ENCODE results near the gene FAM53B.

Gene FAM53B

DNA sequence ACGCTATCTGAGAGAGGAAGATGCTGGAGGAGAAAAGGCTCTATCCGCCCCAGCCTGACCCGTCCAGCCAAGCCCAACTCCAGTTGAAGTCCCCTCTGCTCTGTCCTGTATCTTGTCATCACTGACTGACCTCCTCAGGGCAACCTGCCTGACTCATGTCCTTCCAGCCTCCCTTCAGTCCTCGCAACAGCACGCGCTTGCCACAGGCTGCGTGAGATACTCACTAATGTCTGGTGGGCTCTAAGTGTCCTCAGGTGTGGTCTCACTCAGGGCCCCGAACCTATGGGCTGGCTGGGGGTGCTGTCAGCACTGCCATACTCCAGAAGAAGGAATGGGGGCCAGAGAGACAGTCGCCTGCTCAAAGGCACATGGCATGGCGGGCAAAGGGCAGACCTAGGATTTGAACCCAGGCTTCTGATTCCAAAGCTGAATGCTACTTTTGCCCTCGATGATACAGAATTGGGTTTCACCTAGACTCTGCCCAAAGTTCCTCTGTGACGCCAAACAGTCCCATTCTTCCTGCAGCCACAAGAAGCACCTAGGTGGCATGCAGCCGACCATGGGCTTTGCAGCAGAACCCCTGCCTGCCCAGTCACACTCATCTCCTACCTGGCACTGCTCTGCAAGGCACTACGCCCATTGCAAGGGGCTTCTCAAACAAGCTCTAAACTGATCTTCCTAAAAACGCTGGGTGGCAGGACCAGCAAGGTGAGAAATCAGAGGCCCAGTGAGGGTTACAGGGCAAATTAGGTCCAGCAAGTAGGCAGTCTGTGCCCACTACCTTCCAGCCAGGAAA, 8.5 kb downstream of the FAM53B start:
- DNase-seq: no peak
- H3K36me3 ChIP-seq (replicated peaks; ENCODE audit: insufficient read depth, low read length): no peaks in the 10 kb centered on the region
- H3F3A ChIP-seq (ENCODE audit: insufficient read depth, low read length): peaks cover 33% of the 10 kb centered on the region
- H3K4me3 ChIP-seq (ENCODE audit: low read length): no peak overlapping the region
- no peak overlapping the region for H2AFZ ChIP-seq (ENCODE audit: low read length)
- H3K4me1 ChIP-seq (ENCODE audit: low read length): peaks cover 41% of the 10 kb centered on the region
- H3K9me3 ChIP-seq (replicated peaks; ENCODE audit: insufficient read depth, low read length): no peaks in the 10 kb centered on the region
- H3K79me2 ChIP-seq (ENCODE audit: low read length): peaks cover 85% of the 10 kb centered on the region
- H3K27ac ChIP-seq (ENCODE audit: low read length): peak overlapping the region; percentile 94; the same call in 1 of the 2 replicates
- no peak overlapping the region for H3K9ac ChIP-seq (ENCODE audit: low read length)
- H3K9me2 ChIP-seq (replicated peaks; ENCODE audit: insufficient read depth, low read length): no peaks in the 10 kb centered on the region
- H3K27me3 ChIP-seq (replicated peaks; ENCODE audit: insufficient read depth, low read length): no peaks in the 10 kb centered on the region
- H4K20me1 ChIP-seq (ENCODE audit: insufficient read depth, low read length): no peaks in the 10 kb centered on the region
- H3K4me2 ChIP-seq (ENCODE audit: low read depth, low read length): peak overlapping the region; percentile 74; the same call in 1 of the 2 replicates
- TF ChIP-seq EZH2phosphoT487 (IDR thresholded peaks at IDR 0.05; ENCODE audit: low read length): no peak
- TF ChIP-seq EZH2 (optimal IDR thresholded peaks at IDR 0.05; ENCODE audit: low read depth, low read length): no peak
- TF ChIP-seq, protein P1, sequence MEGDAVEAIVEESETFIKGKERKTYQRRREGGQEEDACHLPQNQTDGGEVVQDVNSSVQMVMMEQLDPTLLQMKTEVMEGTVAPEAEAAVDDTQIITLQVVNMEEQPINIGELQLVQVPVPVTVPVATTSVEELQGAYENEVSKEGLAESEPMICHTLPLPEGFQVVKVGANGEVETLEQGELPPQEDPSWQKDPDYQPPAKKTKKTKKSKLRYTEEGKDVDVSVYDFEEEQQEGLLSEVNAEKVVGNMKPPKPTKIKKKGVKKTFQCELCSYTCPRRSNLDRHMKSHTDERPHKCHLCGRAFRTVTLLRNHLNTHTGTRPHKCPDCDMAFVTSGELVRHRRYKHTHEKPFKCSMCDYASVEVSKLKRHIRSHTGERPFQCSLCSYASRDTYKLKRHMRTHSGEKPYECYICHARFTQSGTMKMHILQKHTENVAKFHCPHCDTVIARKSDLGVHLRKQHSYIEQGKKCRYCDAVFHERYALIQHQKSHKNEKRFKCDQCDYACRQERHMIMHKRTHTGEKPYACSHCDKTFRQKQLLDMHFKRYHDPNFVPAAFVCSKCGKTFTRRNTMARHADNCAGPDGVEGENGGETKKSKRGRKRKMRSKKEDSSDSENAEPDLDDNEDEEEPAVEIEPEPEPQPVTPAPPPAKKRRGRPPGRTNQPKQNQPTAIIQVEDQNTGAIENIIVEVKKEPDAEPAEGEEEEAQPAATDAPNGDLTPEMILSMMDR (IDR thresholded peaks at IDR 0.05; ENCODE audit: low read length): no peak

DNA sequence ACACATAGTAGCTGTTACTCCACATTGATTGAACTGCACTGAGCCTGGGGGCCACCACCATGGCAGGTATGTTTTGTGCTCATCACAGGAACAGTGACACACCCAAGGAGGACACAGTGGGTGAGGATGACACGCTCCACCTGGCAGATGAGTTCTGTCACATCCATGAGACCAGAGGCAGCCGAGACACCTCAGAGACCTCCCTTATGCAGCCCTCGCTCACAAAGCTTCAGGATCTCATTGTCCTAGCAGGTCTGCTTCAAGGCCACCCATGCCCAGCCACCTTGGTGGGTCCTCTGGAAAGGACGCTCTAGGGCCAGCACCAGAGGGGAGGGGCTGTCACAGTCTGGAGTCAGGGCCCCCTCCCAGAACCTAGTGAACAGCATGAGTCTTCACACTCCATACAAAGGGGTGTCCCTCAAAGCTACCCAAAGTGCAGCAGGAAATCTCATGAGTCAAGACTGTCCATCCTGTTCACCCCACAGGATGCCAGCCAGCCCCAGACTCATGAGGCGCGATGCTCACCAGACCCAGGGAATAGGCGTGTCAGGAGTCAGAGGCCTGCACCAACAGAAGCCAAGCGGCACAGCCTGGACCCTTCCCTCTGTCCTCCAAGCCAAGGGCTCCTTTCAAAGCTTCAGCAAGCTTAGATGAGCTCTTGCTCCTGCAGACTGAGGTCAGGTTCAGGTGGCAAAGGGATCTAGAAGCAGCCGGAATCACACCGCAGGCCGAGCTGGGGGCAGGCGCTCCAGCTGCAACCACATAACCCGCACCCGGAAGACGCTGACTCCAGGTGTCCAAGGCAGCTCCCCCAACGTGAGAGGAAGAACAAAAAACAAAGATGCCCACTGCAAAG, 9.6 kb downstream of the FAM53B start:
- H3K9me3 ChIP-seq (replicated peaks; ENCODE audit: insufficient read depth, low read length): no peaks in the 10 kb centered on the region
- DNase-seq: peak; percentile 69
- H3K36me3 ChIP-seq (replicated peaks; ENCODE audit: insufficient read depth, low read length): no peaks in the 10 kb centered on the region
- TF ChIP-seq, protein P1 (IDR thresholded peaks at IDR 0.05; ENCODE audit: low read length): no peak
- TF ChIP-seq EZH2phosphoT487 (IDR thresholded peaks at IDR 0.05; ENCODE audit: low read length): no peak
- TF ChIP-seq EZH2 (optimal IDR thresholded peaks at IDR 0.05; ENCODE audit: low read depth, low read length): no peak
- H3K9me2 ChIP-seq (replicated peaks; ENCODE audit: insufficient read depth, low read length): no peaks in the 10 kb centered on the region
- H3K79me2 ChIP-seq (ENCODE audit: low read length): peaks cover 85% of the 10 kb centered on the region
- no peaks in the 10 kb centered on the region for H4K20me1 ChIP-seq (ENCODE audit: insufficient read depth, low read length)
- no peak overlapping the region for H2AFZ ChIP-seq (ENCODE audit: low read length)
- H3K4me3 ChIP-seq (ENCODE audit: low read length): no peak overlapping the region
- H3K27me3 ChIP-seq (replicated peaks; ENCODE audit: insufficient read depth, low read length): no peaks in the 10 kb centered on the region
- H3K4me2 ChIP-seq (ENCODE audit: low read depth, low read length): peak overlapping the region; percentile 74
- peak overlapping the region; percentile 94 for H3K27ac ChIP-seq (ENCODE audit: low read length)
- peaks cover 33% of the 10 kb centered on the region for H3F3A ChIP-seq (ENCODE audit: insufficient read depth, low read length)
- H3K4me1 ChIP-seq (ENCODE audit: low read length): peaks cover 43% of the 10 kb centered on the region
- H3K9ac ChIP-seq (ENCODE audit: low read length): peak overlapping the region; percentile 16; the same call in 1 of the 2 replicates

- Histone ChIP-seq H2AFZ (ENCODE audit: low read length) (peak overlapping the region; percentile 57), H4K20me1 (ENCODE audit: insufficient read depth, low read length) (no peaks in the 10 kb centered on the region), H3K27ac (ENCODE audit: low read length) (peak overlapping the region; percentile 94), H3K79me2 (ENCODE audit: low read length) (peaks cover 78% of the 10 kb centered on the region), H3F3A (ENCODE audit: insufficient read depth, low read length) (peaks cover 33% of the 10 kb centered on the region), H3K9ac (ENCODE audit: low read length) (peak overlapping the region; percentile 72), H3K9me2 (replicated peaks; ENCODE audit: insufficient read depth, low read length) (no peaks in the 10 kb centered on the region), H3K4me3 (ENCODE audit: low read length) (no peak overlapping the region; the same call in 1 of the 2 replicates), H3K9me3 (replicated peaks; ENCODE audit: insufficient read depth, low read length) (no peaks in the 10 kb centered on the region), H3K4me2 (ENCODE audit: low read depth, low read length) (peak overlapping the region; percentile 74), H3K27me3 (replicated peaks; ENCODE audit: insufficient read depth, low read length) (no peaks in the 10 kb centered on the region), H3K36me3 (replicated peaks; ENCODE audit: insufficient read depth, low read length) (no peaks in the 10 kb centered on the region), H3K4me1 (ENCODE audit: low read length) (peaks cover 51% of the 10 kb centered on the region)
- TF ChIP-seq, protein P1 (IDR thresholded peaks at IDR 0.05; ENCODE audit: low read length): no peak
- peak; percentile 25 for DNase-seq
These were observed 10.5 kb downstream of the FAM53B start for GRCh38 chr10:124733571-124734245.

Measured in MM.1S (cell line).